GM18505 (cell line): ENCODE data around the gene PARD3.
"Not testable (repeated sequence)": the region's sequence is repeated elsewhere in the genome, so short reads cannot be mapped to it uniquely, and the experiment has no call there.

Experiments
- ATAC-seq: cut with Tn5 transposase; IDR thresholded peaks from one replicate; pipeline ENCODE4 v1.9.1; 2021; ENCODE audit not compliant: unreplicated experiment
- POLR2A ChIP-seq: IDR thresholded peaks from 4 replicates; pipeline ENCODE4 v1.6.1; 2011; ENCODE audit warnings: borderline replicate concordance; ENCODE audit not compliant: insufficient read depth, insufficient read length; ENCODE audit errors: extremely low read depth

The PARD3 gene

GRCh38 chr10:34706147-34706546 is 108.9 kb downstream of the PARD3 start:
- TF ChIP-seq POLR2A, result no peak
- no peak for ATAC-seq

GRCh38 chr10:34705563-34705962 is 109.5 kb downstream of the PARD3 start:
- no peak for ATAC-seq
- TF ChIP-seq POLR2A, result no peak

- no peak for ATAC-seq
- TF ChIP-seq POLR2A, result no peak
Measured at GRCh38 chr10:34704526-34705184, 110.4 kb downstream of the PARD3 start.

- ATAC-seq, result no peak
- no peak for TF ChIP-seq POLR2A
Measured at GRCh38 chr10:34702982-34703381, 112.1 kb downstream of the PARD3 start.

GRCh38 chr10:34702093-34702937 is 112.8 kb downstream of the PARD3 start:
- ATAC-seq, result no peak
- no peak for TF ChIP-seq POLR2A

GRCh38 chr10:34701194-34701593 is 113.9 kb downstream of the PARD3 start:
- ATAC-seq, result no peak

GRCh38 chr10:34700752-34701151 is 114.3 kb downstream of the PARD3 start:
- not testable (repeated sequence) for ATAC-seq

More at GRCh38 chr10:34701194-34701593, 113.9 kb downstream of the PARD3 start:
- TF ChIP-seq POLR2A, result no peak

- TF ChIP-seq POLR2A, result no peak
- no peak for ATAC-seq
Measured at GRCh38 chr10:34699904-34700517, 115.1 kb downstream of the PARD3 start.

- no peak for ATAC-seq
- TF ChIP-seq POLR2A, result no peak
Measured at GRCh38 chr10:34698979-34699378, 116.1 kb downstream of the PARD3 start.

GRCh38 chr10:34698248-34698831 is 116.8 kb downstream of the PARD3 start:
- TF ChIP-seq POLR2A, result no peak

GRCh38 chr10:34697351-34698247 is 117.5 kb downstream of the PARD3 start:
- ATAC-seq, result no peak
- no peak for TF ChIP-seq POLR2A

More at GRCh38 chr10:34698248-34698831, 116.8 kb downstream of the PARD3 start:
- ATAC-seq, result no peak

GRCh38 chr10:34696423-34696822 is 118.7 kb downstream of the PARD3 start:
- no peak for TF ChIP-seq POLR2A
- no peak for ATAC-seq
